Activated T-cell treated with anti-CD3 and anti-CD28 coated beads, Interleukin-2, amount 50 U/mL, for 72 hours (primary cell): Measurements from ENCODE around the gene UAP1L1. TPM values are rescaled to one million over a fixed set of nuclear protein-coding genes. Genes with fewer than 3 reads are reported as not detected.
"Not testable (repeated sequence)": the region's sequence is repeated elsewhere in the genome, so short reads cannot be mapped to it uniquely, and the experiment has no call there.

Source experiments
- ATAC-seq, 2 donors: fragments of 150-1000 bp; cut with Tn5 transposase; replicated peaks in 1 of 2; 2 replicates each; pipeline ENCODE4 v1.10.0; 2021; ENCODE audit warnings: moderate library complexity in 2 of 2, mild to moderate bottlenecking in 1 of 2
- DNase-seq, 2 donors: peaks; one replicate each; pipeline ENCODE4 v3.0.0; 2021 to 2022; ENCODE audit warnings: mixed read lengths in 1 of 2
- H3K27ac Mint-ChIP-seq: one replicate; pipeline ENCODE4 v1.8.0; 2022; ENCODE audit warnings: mild to moderate bottlenecking, moderate library complexity, mixed read lengths
- H3K27me3 Mint-ChIP-seq: one replicate; pipeline ENCODE4 v1.8.0; 2022; ENCODE audit warnings: low read depth, mixed read lengths
- H3K36me3 Mint-ChIP-seq, 2 donors: one replicate each; pipeline ENCODE4 v1.8.0; 2022; ENCODE audit warnings: mixed read lengths in 2 of 2, mild to moderate bottlenecking in 1 of 2; ENCODE audit not compliant: insufficient read depth in 2 of 2
- H3K4me1 Mint-ChIP-seq: one replicate; pipeline ENCODE4 v1.8.0; 2022; ENCODE audit warnings: low read depth, mixed read lengths
- H3K4me3 Mint-ChIP-seq, 2 donors: one replicate each; pipeline ENCODE4 v1.8.0; 2022; ENCODE audit warnings: mild to moderate bottlenecking in 2 of 2, mixed read lengths in 2 of 2, moderate library complexity in 2 of 2
- H3K9me3 Mint-ChIP-seq, 2 donors: one replicate each; pipeline ENCODE4 v1.8.0; 2022; ENCODE audit warnings: mixed read lengths in 2 of 2
- total RNA-seq, 2 donors: library from RNA; stranded (reverse); gene quantifications; one replicate each; pipeline ENCODE4 v1.2.3, GENCODE V29; 2022

UAP1L1 gene
- total RNA-seq, 2 donors from 2014 or later: 13.6 to 14.3 TPM

DNA sequence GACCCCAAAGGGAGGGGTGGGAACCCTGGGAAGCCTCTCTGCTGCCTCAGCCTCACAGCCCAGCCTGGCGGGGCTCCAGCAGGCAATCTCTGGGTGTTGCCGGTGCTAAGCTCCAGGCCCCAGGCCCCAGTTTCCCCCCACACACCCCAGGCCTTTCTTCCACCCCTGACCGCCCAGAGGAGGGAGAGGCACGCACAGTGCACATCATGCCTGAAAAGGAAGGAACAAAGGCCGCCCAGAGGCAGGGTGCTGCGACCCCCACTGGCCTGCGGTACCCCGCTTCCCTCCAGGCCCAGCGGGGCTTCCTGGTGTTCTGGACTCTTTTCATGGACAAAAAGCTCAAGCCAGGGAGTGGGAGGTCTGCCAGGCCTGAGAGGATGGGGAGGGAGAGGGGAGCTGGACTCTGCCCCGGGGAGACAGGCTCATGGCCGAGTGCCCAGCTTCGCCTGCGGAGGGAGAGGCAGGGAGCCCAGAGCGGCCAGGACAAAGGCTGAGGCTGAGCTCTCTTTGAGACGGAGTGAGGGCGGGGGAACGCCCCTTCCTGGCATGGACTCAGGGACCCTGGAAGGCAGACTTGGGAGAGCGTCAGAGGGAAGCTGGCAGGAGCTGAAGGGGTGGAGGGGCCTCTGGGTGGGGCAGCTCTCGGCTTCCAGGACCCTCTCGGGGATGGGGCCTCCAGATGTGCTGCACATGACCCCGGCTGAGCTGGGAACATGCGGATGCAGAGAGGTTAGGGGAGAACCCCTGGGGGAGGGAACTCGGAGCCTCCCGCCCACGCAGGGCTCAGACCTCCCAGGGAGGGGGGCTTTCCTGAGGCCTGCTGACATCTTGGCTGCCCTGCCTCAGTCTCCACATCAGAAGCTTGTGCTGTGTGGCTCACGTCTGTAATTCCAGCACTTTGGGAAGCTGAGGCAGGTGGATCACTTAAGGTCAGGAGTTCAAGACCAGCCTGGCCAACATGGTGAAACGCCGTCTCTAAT is 21.6 kb upstream of the UAP1L1 start:
- ATAC-seq (no peak), DNase-seq (no peak)
- Mint-ChIP-seq H3K27ac (no peak overlapping the region), H3K36me3 (no peaks in the 10 kb centered on the region), H3K9me3 (no peaks in the 10 kb centered on the region), H3K27me3 (no peaks in the 10 kb centered on the region), H3K4me1 (no peaks in the 10 kb centered on the region), H3K4me3 (no peak overlapping the region)

DNA sequence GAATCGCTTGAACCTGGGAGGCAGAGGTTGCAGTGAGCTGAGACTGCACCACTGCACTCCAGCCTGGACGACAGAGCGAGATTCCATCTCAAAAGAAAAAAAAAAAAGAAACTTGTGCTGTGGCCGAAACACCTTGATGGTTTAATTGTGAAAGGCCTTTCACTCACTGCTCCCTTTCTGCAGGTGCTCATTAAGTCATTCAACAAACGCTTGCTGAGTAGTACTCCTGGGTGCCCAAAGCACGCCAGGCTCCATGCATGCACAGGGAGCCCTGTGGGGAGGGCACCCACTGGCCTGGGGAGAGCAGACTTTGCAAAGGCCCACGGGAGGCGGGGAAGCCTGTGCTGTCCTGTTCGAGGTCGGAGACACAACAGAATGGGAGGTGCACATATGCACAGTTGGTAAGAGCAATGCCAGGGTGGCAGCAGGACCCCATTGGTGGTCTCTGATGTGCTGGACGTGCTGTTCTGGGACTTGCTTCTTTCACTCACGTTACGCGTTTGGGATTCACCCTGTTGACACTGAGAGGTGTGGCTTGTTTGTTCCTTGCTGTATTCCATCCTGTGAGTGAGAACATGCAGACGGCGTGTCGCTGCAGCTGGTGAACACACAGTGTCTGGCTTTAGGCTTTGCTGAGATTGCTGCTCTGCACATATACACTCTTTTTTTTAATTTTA is 20.4 kb upstream of the UAP1L1 start:
- H3K27ac Mint-ChIP-seq: no peak overlapping the region

DNA sequence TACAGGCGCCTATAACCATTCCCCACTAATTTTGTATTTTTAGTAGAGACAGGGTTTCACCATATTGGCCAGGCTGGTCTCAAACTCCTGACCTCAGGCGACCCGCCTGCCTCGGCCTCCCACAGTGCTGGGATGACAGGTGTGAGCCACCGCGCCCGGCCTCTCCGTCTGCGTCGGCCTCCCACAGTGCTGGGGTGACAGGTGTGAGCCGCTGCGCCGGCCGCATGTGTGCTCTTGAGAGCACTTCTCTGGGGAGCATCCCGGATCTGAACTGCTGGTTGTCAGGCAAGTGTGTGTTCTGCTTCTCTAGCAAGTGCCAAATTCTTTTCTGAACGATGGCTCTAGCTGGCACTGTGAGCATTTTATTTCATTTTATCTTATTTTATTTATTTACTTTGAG is 19.8 kb upstream of the UAP1L1 start:
- DNase-seq: no peak
- Mint-ChIP-seq H3K27me3 (no peaks in the 10 kb centered on the region), H3K9me3 (no peaks in the 10 kb centered on the region), H3K36me3 (no peaks in the 10 kb centered on the region), H3K4me3 (no peak overlapping the region), H3K27ac (no peak overlapping the region), H3K4me1 (no peaks in the 10 kb centered on the region)
- ATAC-seq: no peak

More for the DNA sequence above, 20.4 kb upstream of the UAP1L1 start:
- no peak overlapping the region for H3K4me3 Mint-ChIP-seq
- DNase-seq: no peak
- H3K36me3 Mint-ChIP-seq: no peaks in the 10 kb centered on the region
- no peaks in the 10 kb centered on the region for H3K9me3 Mint-ChIP-seq
- no peaks in the 10 kb centered on the region for H3K4me1 Mint-ChIP-seq
- H3K27me3 Mint-ChIP-seq: no peaks in the 10 kb centered on the region
- ATAC-seq: no peak

DNA sequence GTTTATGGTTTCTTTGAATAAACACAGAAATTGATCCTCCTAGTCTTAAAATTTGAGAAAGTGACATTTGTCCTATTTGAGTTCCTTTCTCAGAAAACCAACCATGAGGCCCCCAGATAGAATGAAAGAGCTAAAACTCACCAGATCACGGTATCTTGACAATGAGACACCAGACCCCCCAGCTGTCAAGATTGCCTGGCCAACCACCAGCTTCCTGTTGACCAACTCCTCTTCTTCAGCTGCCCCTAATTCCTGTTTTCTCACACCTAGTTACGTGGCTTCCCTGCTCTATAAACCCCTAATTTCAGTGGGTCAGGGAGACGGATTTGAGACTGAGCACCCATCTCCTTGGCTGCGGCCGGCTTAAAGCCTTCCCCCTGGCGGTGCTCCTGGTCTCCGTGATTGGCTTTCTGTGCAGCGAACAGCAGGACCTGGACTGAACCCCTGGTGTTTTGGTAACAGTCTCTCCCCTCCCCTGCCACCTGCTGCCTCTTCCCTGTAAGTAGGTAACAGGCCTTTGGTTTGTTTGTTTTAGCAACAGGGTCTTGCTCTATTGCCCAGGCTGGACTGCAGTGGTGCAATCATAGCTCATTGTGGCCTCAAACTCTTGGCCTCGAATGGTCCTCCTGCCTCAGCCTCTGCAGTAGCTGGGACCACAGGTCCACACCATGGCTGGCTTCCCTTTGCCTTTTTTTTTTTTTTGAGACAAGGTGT is 18.6 kb upstream of the UAP1L1 start:
- Mint-ChIP-seq H3K9me3 (no peaks in the 10 kb centered on the region), H3K27me3 (no peaks in the 10 kb centered on the region), H3K36me3 (no peaks in the 10 kb centered on the region), H3K4me3 (no peak overlapping the region), H3K27ac (no peak overlapping the region), H3K4me1 (no peaks in the 10 kb centered on the region)
- DNase-seq (no peak), ATAC-seq (no peak)

DNA sequence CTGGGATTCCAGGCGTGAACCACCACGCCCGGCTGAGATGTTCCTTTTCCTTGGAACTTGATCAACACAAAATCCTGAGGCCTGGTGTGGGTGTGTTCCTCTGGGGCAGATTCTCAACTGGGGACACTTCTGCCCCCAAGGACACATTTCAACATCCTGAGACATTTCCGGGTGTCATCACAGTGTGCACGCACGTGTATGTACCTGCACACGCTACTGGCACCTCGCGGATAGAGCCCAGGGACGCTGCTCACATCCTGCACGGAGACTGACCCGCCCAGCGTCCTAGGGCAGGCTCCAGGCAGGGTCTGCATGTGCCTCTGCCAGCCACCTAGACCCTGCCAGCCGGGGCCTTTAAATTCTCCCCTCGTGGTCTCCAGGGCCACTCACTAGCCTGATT is 14.9 kb upstream of the UAP1L1 start:
- DNase-seq (no peak), ATAC-seq (no peak)
- Mint-ChIP-seq H3K27me3 (no peaks in the 10 kb centered on the region), H3K4me1 (no peaks in the 10 kb centered on the region), H3K4me3 (no peak overlapping the region), H3K36me3 (no peaks in the 10 kb centered on the region), H3K27ac (no peak overlapping the region), H3K9me3 (no peaks in the 10 kb centered on the region)

DNA sequence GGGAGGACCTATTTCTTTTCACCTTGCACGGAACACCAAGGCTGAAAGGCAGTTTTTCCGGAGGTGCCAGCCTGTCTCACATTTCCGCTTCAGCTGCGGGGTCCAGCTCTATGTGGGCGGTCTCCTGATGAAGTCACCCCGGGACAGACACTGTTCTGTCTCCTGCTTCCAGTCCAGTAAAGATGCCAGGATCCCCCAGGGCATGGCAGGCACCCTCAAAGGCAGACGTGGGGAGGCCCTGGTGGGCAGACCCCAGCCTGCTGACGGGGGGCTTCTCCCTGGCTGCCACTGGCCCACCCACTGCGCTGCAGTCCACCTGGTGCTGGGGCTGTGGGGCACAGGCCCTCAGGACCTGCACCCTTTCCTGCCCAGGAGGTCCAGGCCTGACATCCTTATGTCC is 14.5 kb upstream of the UAP1L1 start:
- DNase-seq, ATAC-seq, H3K27ac Mint-ChIP-seq, H3K27me3 Mint-ChIP-seq, H3K36me3 Mint-ChIP-seq, H3K4me1 Mint-ChIP-seq, H3K4me3 Mint-ChIP-seq, H3K9me3 Mint-ChIP-seq: not testable (repeated sequence)

DNA sequence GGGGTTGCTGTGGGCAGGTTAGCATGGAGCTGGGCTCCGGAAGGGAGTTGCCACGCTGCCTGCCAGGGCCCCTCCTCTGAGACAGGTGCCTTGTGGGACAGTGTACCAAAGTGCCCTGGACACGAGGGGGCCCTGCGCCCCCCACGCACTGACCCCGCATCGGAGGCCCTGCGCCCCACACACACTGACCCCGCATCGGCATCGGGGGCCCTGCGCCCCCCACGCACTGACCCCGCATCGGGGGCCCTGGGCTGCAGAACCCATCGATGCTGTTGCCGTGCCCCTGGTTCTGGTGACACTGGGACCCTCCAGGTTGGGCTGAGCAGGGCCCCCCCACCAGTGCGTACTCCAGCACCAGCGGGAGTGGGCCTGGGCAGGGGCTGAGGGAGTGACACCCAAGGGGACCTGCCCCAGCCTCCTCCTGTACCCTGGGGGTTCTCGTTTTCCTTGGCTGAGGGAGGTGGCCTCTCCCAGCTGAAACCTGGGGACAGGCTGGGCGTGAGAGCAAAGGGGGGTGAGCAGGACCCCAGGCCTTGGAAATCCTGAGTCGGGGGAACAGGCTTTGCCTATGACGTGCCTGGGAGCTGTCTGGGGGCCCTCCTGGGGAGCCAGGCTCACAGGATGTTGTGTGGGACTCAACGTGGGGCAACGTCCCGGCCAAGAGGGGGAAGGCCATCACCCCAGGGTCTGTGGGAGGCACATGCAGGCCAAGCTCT is 13.8 kb upstream of the UAP1L1 start:
- Mint-ChIP-seq H3K4me3 (no peak overlapping the region), H3K4me1 (peaks cover 9% of the 10 kb centered on the region), H3K36me3 (no peaks in the 10 kb centered on the region), H3K9me3 (no peaks in the 10 kb centered on the region), H3K27me3 (no peaks in the 10 kb centered on the region), H3K27ac (no peak overlapping the region)
- no peak for ATAC-seq
- DNase-seq: no peak

DNA sequence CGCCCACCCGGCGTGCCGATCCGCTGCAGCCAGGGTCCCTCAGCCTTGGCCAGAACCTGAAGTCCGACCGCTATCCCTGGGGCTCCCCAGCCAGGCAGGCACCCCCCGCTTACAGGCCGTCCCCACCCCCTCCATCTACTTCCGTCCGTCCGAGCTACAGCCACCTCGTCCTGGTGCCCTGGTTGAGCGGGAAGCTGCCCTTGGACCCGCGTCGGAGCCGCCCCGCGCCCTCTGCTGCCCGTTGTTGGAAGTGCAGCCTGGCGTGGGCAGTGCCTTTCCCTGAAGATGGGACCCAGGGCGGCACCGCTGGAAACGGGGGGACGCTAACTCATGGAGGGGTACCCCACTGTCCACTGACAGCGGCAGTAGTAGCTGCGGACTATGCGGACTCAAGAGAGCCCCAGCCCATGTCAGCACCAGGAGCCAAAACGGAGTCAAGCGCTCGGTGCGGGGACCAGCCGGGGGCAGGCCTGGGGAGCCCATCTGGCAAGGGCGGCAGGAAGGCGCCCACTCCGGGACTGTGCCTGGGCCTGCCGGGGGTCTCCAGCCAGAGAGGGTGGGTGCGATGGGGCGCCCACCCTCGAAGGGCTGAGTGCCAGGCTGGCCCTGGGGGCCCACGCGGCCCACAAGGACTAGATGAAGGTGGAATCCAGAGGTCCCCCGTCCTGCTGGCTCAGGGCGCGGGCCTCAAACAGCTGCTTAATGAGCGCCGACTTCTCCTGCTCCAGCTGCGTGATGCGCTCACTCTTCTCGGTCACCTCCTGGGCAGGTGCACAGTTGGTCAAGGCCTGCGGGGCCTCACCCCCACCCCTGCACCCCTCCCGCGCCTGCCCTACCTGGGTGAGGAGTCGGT is 13.1 kb upstream of the UAP1L1 start:
- ATAC-seq (no peak), DNase-seq (peak; percentile 69 to 77)
- Mint-ChIP-seq H3K9me3 (no peaks in the 10 kb centered on the region), H3K36me3 (no peaks in the 10 kb centered on the region), H3K27me3 (no peaks in the 10 kb centered on the region), H3K4me1 (peaks cover 13% of the 10 kb centered on the region), H3K27ac (no peak overlapping the region), H3K4me3 (no peak overlapping the region)

DNA sequence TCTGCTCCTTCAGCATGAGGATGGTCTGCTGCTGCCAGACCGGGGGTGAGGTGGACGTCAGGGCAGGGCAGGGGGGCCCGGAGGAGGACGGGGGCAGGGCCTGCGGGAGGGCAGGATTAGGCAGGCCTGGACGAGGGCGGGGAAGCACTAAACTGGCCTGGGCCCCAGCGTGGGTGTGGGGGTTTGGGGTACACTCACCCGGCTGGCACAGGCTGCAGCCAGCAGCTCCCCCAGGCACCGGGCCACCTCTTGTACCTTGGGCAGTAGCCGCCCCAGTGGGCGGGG is 12.5 kb upstream of the UAP1L1 start:
- no peaks in the 10 kb centered on the region for H3K27me3 Mint-ChIP-seq
- no peak overlapping the region for H3K27ac Mint-ChIP-seq
- peaks cover 13% of the 10 kb centered on the region for H3K4me1 Mint-ChIP-seq
- H3K4me3 Mint-ChIP-seq: no peak overlapping the region
- DNase-seq: no peak
- no peak for ATAC-seq
- no peaks in the 10 kb centered on the region for H3K9me3 Mint-ChIP-seq
- no peaks in the 10 kb centered on the region for H3K36me3 Mint-ChIP-seq

DNA sequence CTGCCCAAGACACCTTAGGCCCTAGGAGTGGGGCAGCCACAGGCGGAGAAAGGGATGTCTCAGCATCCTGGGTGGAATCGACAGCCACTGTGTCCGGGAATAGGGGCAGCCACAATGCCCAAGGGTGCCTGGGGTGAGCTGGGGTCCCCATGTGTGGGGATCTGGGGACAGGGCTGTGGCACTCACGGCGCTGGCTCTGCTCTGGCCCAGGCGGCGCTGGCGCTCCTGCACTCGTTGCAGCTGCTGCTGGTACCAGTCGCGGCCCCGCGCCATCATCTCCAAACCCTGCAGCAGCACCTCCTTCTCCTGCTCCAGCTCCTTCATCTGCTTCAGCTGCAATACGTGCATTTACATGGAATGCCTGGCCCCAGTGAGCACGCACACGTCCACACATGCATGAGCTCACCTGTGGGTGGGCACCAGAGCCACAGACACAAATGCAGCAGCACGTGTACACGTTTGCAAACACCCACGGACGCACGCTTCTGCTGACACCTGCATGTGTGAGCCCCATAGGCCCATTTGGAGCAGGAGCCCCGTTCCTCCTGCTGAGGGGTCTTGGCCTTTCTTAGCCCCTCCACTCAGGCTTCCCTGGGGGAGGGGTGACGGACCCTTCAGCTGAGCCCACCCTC is 11.9 kb upstream of the UAP1L1 start:
- ATAC-seq (no peak), DNase-seq (no peak)
- no peaks in the 10 kb centered on the region for H3K9me3 Mint-ChIP-seq
- H3K4me3 Mint-ChIP-seq: no peak overlapping the region
- H3K4me1 Mint-ChIP-seq: peaks cover 13% of the 10 kb centered on the region
- no peaks in the 10 kb centered on the region for H3K27me3 Mint-ChIP-seq
- no peaks in the 10 kb centered on the region for H3K36me3 Mint-ChIP-seq
- H3K27ac Mint-ChIP-seq: no peak overlapping the region

DNA sequence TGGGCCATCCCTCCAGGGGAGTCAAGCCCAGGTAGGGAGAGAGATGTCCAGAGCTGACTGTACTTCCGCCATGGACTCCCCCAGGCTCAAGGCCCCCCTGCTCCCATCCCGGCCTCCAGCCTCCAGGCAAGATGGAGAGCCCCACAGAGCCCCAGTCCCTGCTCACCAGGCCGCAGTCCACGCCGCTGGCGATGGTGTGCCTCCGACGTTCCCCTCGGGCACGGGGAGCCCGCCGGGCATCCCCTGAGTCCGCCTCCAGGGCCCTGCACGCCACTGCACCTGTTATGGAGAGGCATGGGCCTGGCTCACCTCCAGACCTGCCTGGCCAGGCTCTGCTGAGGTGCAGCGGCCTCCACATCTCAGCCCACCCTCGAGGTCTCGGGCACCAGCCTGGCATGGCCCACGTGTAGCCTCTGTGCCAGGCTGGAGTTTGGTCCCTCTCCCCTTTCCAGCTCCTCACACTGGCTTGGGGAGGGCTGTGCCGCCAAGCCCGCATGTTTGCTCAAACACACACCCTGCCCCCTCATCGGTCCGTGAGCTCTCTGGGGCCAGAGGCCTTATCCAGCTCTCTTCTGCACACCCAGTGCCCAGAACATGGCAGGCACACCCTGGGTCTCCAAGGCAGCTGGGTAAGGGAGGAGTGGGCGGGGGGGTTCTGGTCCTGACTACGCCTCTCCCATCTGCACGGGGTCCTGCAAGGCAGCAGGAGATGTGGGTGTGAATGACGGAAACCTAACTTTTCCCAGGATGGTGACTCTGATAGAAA is 11.0 kb upstream of the UAP1L1 start:
- no peak overlapping the region for H3K4me3 Mint-ChIP-seq

More for the DNA sequence above, 11.0 kb upstream of the UAP1L1 start:
- no peaks in the 10 kb centered on the region for H3K27me3 Mint-ChIP-seq
- H3K4me1 Mint-ChIP-seq: peaks cover 19% of the 10 kb centered on the region
- H3K36me3 Mint-ChIP-seq: no peaks in the 10 kb centered on the region
- H3K9me3 Mint-ChIP-seq: no peaks in the 10 kb centered on the region
- ATAC-seq (no peak), DNase-seq (no peak)
- H3K27ac Mint-ChIP-seq: no peak overlapping the region
